ENCODE data around the gene LGALS9. TPM values are rescaled to one million over a fixed set of nuclear protein-coding genes. Genes with fewer than 3 reads are reported as not detected.

Gene LGALS9
- total and polyA plus RNA-seq, 2 experiments from 2014 or later = 0.48 to 0.73 TPM

GRCh38 chr17:27663936-27664605, 33.1 kb downstream of the LGALS9 start:
- no peak for DNase-seq (ENCODE audit: low spot score)
- Mint-ChIP-seq H3K36me3 (ENCODE audit: low read depth) (no peaks in the 10 kb centered on the region; the same call in 2 of the 3 replicates), H3K27ac (no peak overlapping the region)

GRCh38 chr17:27664606-27664965, 33.6 kb downstream of the LGALS9 start:
- no peaks in the 10 kb centered on the region for H3F3A ChIP-seq (replicated peaks; ENCODE audit: low read depth)
- Mint-ChIP-seq H3K36me3 (ENCODE audit: low read depth) (no peaks in the 10 kb centered on the region; the same call in 2 of the 3 replicates), H3K27me3 (ENCODE audit: insufficient read depth, low read depth, poor library complexity) (peaks cover 7% of the 10 kb centered on the region), H3K4me3 (no peak overlapping the region), H3K9me3 (peaks cover 3% of the 10 kb centered on the region; the same call in 1 of the 3 replicates), H3K27ac (no peak overlapping the region), H3K4me1 (no peaks in the 10 kb centered on the region)
- H3K27ac ChIP-seq (ENCODE audit: low read depth) = no peak overlapping the region
- no peak overlapping the region for H2AFZ ChIP-seq
- H3K27me3 ChIP-seq (ENCODE audit: insufficient read depth) = no peaks in the 10 kb centered on the region
- DNase-seq (ENCODE audit: low spot score) = no peak
- H3K9me2 ChIP-seq (ENCODE audit: insufficient read depth) = no peaks in the 10 kb centered on the region
- no peaks in the 10 kb centered on the region for H3K36me3 ChIP-seq (ENCODE audit: insufficient read depth)
- no peaks in the 10 kb centered on the region for H4K20me1 ChIP-seq (replicated peaks; ENCODE audit: insufficient read depth)
- no peak for ATAC-seq
- H3K79me2 ChIP-seq (replicated peaks; ENCODE audit: insufficient read depth) = no peaks in the 10 kb centered on the region
- no peak overlapping the region for H3K4me3 ChIP-seq
- no peaks in the 10 kb centered on the region for H3K4me1 ChIP-seq (ENCODE audit: insufficient read depth)
- H3K4me2 ChIP-seq = no peak overlapping the region
- TF ChIP-seq ZNF462 (CRISPR knock-in tag; IDR thresholded peaks at IDR 0.05) (no peak), ZNF331 (CRISPR knock-in tag; IDR thresholded peaks at IDR 0.05; ENCODE audit: low read depth) (no peak), CREB1 (CRISPR knock-in tag; IDR thresholded peaks at IDR 0.05; ENCODE audit: low read depth) (no peak)

More at GRCh38 chr17:27663936-27664605, 33.1 kb downstream of the LGALS9 start:
- TF ChIP-seq NANOG (IDR thresholded peaks at IDR 0.05; ENCODE audit: borderline replicate concordance) (no peak), CREB1 (CRISPR knock-in tag; IDR thresholded peaks at IDR 0.05; ENCODE audit: low read depth) (no peak), ZNF114 (CRISPR knock-in tag; IDR thresholded peaks at IDR 0.05) (no peak), JUNB (IDR thresholded peaks at IDR 0.05; ENCODE audit: unreplicated experiment) (no peak)
- TF ChIP-seq, protein P1, sequence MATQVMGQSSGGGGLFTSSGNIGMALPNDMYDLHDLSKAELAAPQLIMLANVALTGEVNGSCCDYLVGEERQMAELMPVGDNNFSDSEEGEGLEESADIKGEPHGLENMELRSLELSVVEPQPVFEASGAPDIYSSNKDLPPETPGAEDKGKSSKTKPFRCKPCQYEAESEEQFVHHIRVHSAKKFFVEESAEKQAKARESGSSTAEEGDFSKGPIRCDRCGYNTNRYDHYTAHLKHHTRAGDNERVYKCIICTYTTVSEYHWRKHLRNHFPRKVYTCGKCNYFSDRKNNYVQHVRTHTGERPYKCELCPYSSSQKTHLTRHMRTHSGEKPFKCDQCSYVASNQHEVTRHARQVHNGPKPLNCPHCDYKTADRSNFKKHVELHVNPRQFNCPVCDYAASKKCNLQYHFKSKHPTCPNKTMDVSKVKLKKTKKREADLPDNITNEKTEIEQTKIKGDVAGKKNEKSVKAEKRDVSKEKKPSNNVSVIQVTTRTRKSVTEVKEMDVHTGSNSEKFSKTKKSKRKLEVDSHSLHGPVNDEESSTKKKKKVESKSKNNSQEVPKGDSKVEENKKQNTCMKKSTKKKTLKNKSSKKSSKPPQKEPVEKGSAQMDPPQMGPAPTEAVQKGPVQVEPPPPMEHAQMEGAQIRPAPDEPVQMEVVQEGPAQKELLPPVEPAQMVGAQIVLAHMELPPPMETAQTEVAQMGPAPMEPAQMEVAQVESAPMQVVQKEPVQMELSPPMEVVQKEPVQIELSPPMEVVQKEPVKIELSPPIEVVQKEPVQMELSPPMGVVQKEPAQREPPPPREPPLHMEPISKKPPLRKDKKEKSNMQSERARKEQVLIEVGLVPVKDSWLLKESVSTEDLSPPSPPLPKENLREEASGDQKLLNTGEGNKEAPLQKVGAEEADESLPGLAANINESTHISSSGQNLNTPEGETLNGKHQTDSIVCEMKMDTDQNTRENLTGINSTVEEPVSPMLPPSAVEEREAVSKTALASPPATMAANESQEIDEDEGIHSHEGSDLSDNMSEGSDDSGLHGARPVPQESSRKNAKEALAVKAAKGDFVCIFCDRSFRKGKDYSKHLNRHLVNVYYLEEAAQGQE (IDR thresholded peaks at IDR 0.05; ENCODE audit: unreplicated experiment) = no peak
- TF ChIP-seq, protein P2, sequence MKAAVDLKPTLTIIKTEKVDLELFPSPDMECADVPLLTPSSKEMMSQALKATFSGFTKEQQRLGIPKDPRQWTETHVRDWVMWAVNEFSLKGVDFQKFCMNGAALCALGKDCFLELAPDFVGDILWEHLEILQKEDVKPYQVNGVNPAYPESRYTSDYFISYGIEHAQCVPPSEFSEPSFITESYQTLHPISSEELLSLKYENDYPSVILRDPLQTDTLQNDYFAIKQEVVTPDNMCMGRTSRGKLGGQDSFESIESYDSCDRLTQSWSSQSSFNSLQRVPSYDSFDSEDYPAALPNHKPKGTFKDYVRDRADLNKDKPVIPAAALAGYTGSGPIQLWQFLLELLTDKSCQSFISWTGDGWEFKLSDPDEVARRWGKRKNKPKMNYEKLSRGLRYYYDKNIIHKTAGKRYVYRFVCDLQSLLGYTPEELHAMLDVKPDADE (IDR thresholded peaks at IDR 0.05) = no peak
- H3F3A ChIP-seq (replicated peaks; ENCODE audit: low read depth) = no peaks in the 10 kb centered on the region
- no peak overlapping the region for H3K4me3 Mint-ChIP-seq
- no peaks in the 10 kb centered on the region for H3K79me2 ChIP-seq (replicated peaks; ENCODE audit: insufficient read depth)
- H3K4me1 Mint-ChIP-seq = no peaks in the 10 kb centered on the region
- no peaks in the 10 kb centered on the region for H3K36me3 ChIP-seq (ENCODE audit: insufficient read depth)
- H3K27me3 Mint-ChIP-seq (ENCODE audit: insufficient read depth, low read depth, poor library complexity) = peaks cover 7% of the 10 kb centered on the region
- H3K27ac ChIP-seq (ENCODE audit: low read depth) = no peak overlapping the region
- no peak overlapping the region for H2AFZ ChIP-seq
- no peak overlapping the region for H3K4me3 ChIP-seq
- no peaks in the 10 kb centered on the region for H3K27me3 ChIP-seq (ENCODE audit: insufficient read depth)
- H3K9me3 Mint-ChIP-seq = peaks cover 3% of the 10 kb centered on the region; the same call in 1 of the 3 replicates
- H3K4me2 ChIP-seq = no peak overlapping the region
- H4K20me1 ChIP-seq (replicated peaks; ENCODE audit: insufficient read depth) = no peaks in the 10 kb centered on the region
- no peak for ATAC-seq
- no peaks in the 10 kb centered on the region for H3K9me2 ChIP-seq (ENCODE audit: insufficient read depth)
- no peaks in the 10 kb centered on the region for H3K4me1 ChIP-seq (ENCODE audit: insufficient read depth)
